GM06990 (cell line): ENCODE results near the gene CNOT8.

Experiments used
- DNase-seq: peaks from one replicate; pipeline ENCODE4 v3.0.0-alpha.2; 2011; ENCODE audit not compliant: insufficient read length; ENCODE audit errors: extremely low read depth
- H3K27me3 ChIP-seq: replicated peaks from 2 replicates; pipeline ENCODE4 v1.6.0; 2011; ENCODE audit warnings: low read length; ENCODE audit not compliant: control insufficient read depth, insufficient read depth
- H3K36me3 ChIP-seq: 2 replicates; pipeline ENCODE4 v1.5.1; 2011; ENCODE audit warnings: low read length; ENCODE audit not compliant: control insufficient read depth, insufficient read depth
- H3K4me3 ChIP-seq: replicated peaks from 2 replicates; pipeline ENCODE4 v1.5.1; 2011; ENCODE audit warnings: low read depth, mild to moderate bottlenecking, control low read depth, low read length
- TF ChIP-seq, protein P1 (sequence below): IDR thresholded peaks from 2 replicates; pipeline ENCODE4 v1.5.1; 2011; ENCODE audit warnings: low read length, control low read depth, mild to moderate bottlenecking, inconsistent platforms; ENCODE audit not compliant: insufficient read depth, poor library complexity, severe bottlenecking

The CNOT8 gene

DNA sequence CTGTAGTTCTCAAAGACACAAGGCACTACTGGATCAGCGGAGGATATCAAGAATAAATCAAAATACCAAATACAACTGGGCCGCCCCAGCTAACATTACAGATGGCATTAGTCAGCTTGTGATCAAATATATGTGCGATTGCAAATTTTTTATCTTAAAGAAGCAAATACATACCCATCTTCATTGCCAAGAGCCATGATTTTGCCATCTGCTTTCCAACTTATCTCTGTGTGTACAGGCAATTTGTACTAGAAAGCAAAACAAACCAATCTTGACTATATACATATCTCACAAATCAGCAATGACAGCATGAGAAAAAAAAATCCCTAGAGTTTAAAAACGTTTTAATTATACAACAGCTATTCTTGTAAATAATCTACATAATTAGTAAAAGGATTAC, 59.3 kb downstream of the CNOT8 start:
- no peak for DNase-seq
- Histone ChIP-seq H3K4me3 (no peak overlapping the region), H3K36me3 (peaks cover 3% of the 10 kb centered on the region; the same call in 1 of the 2 replicates), H3K27me3 (no peaks in the 10 kb centered on the region)
- TF ChIP-seq, protein P1, sequence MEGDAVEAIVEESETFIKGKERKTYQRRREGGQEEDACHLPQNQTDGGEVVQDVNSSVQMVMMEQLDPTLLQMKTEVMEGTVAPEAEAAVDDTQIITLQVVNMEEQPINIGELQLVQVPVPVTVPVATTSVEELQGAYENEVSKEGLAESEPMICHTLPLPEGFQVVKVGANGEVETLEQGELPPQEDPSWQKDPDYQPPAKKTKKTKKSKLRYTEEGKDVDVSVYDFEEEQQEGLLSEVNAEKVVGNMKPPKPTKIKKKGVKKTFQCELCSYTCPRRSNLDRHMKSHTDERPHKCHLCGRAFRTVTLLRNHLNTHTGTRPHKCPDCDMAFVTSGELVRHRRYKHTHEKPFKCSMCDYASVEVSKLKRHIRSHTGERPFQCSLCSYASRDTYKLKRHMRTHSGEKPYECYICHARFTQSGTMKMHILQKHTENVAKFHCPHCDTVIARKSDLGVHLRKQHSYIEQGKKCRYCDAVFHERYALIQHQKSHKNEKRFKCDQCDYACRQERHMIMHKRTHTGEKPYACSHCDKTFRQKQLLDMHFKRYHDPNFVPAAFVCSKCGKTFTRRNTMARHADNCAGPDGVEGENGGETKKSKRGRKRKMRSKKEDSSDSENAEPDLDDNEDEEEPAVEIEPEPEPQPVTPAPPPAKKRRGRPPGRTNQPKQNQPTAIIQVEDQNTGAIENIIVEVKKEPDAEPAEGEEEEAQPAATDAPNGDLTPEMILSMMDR, result no peak

- TF ChIP-seq, protein P1, result no peak
- H3K4me3 ChIP-seq, result no peak overlapping the region
- no peaks in the 10 kb centered on the region; the same call in 1 of the 2 replicates for H3K36me3 ChIP-seq
- DNase-seq, result no peak
- H3K27me3 ChIP-seq, result no peaks in the 10 kb centered on the region
Measured at GRCh38 chr5:154923441-154924430, 65.3 kb downstream of the CNOT8 start.
